ENCODE data around the gene TNNI2. TPM values are rescaled to one million over a fixed set of nuclear protein-coding genes. Genes with fewer than 3 reads are reported as not detected.

Gene TNNI2
- total and polyA plus RNA-seq, 2 donors (not counting 1 experiment from before 2014, with no cell fraction given), result 2.9 to 12.9 TPM

GRCh38 chr11:1846453-1846932, 7.7 kb downstream of the TNNI2 start:
- Histone ChIP-seq H3K9ac (ENCODE audit: low read length) (no peak overlapping the region), H4K20me1 (ENCODE audit: control insufficient read depth, insufficient read depth, low read length, poor library complexity, severe bottlenecking) (no peaks in the 10 kb centered on the region), H3K27ac (ENCODE audit: low read length in 2 of 2) (no peak overlapping the region), H3K4me3 (ENCODE audit: control extremely low read depth in 1 of 5, extremely low read depth in 1 of 5, insufficient read depth in 1 of 5, low read depth in 2 of 5, low read length in 4 of 5) (no peak overlapping the region), H3K79me2 (ENCODE audit: control insufficient read depth, insufficient read depth, low read length) (peaks cover 27% of the 10 kb centered on the region), H2AFZ (ENCODE audit: insufficient read depth, low read depth, low read length, poor library complexity, severe bottlenecking) (no peak overlapping the region), H3K27me3 (replicated peaks in 1 of 4; ENCODE audit: control extremely low read depth in 1 of 4, control insufficient read depth in 3 of 4, insufficient read depth in 4 of 4, low read length in 3 of 4) (no peaks in the 10 kb centered on the region), H3K36me3 (replicated peaks in 1 of 2; ENCODE audit: control extremely low read depth in 1 of 2, control insufficient read depth in 1 of 2, extremely low read depth in 1 of 2, insufficient read depth in 2 of 2, low read length in 1 of 2) (peaks cover 0 to 2% of the 10 kb centered on the region in 2 experiments), H3K9me3 (ENCODE audit: control extremely low read depth in 1 of 3, control insufficient read depth in 2 of 3, insufficient read depth in 1 of 3, low read length in 2 of 3) (no peaks in the 10 kb centered on the region), H3K4me2 (replicated peaks; ENCODE audit: low read depth, low read length, poor library complexity, severe bottlenecking) (peak overlapping the region; percentile 80), H3K4me1 (ENCODE audit: control insufficient read depth in 2 of 2, insufficient read depth in 2 of 2, low read length in 2 of 2) (peaks cover 62 to 84% of the 10 kb centered on the region in 2 donors)
- WGBS (ENCODE audit: insufficient coverage), result 94% methylated on average over 9 of the region's 9 CpGs
- intact Hi-C loops (cut with micrococcal nuclease), result loop anchor here (10.0 kb wide), 1 partner anchor 82 kb away; the partner anchor contains the start of gene CTSD
- DNase-seq (no peak), ATAC-seq (ENCODE audit: low read depth) (no peak)
- POLR2A ChIA-PET, result no interaction called here
- CTCF ChIA-PET, result interaction anchor here (1.0 to 10.2 kb wide), 5 partner anchors 8 to 152 kb away, joined by 3 to 104 read pairs (median 3); partner anchors contain the start of gene TNNI2
- Mint-ChIP-seq H3K27me3 (no peaks in the 10 kb centered on the region), H3K4me1 (peaks cover 81% of the 10 kb centered on the region), H3K27ac (peak overlapping the region; percentile 46), H3K9me3 (ENCODE audit: insufficient read depth) (no peaks in the 10 kb centered on the region), H3K4me3 (no peak overlapping the region)
- no peak for TF ChIP-seq CTCF (IDR thresholded peaks at IDR 0.05)
- TF ChIP-seq EZH2 (IDR thresholded peaks at IDR 0.05; ENCODE audit: borderline replicate concordance, insufficient read depth, low read depth, low read length, poor library complexity, severe bottlenecking), result no peak

DNA sequence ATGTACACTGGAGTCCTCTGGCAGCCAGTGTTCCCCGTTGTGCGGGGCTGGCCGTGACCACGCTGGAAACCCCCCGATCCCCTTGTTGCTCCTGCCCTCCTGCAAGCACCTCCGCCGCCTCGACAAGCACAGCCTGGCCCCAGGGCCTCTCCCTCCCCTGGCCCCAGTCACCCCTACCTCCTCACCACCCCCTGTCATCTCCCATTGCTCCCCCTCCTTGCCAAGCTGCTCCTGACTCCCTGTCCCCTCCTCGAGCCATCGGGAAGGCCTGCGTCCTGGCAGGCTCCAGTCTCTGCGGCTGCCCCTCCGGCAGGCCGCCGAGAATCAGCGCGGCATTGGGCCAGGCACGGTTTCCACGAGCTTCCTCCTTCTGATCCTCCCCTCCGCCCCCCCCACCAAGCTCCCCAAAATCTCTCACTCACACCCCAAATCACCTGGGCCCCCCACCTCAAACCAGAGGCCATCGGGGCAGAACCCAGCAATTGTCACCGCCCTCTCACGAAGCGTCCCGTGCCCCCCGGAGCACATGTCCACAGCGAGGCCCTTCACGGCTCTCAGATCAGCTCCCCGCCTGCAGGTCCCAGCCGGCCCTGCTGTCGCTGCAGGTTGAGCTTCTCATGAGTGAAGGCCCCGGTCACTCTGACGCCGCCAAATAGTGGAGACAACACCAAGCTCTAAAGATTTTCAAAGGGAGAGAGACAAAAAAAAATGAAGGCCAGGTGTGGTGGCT, 8.4 kb downstream of the TNNI2 start:
- intact Hi-C loops (cut with micrococcal nuclease), result loop anchor here (10.0 kb wide), 1 partner anchor 82 kb away; the partner anchor contains the start of gene CTSD
- no peaks in the 10 kb centered on the region for H3K27me3 Mint-ChIP-seq
- Histone ChIP-seq H3K27me3 (replicated peaks in 1 of 4; ENCODE audit: control extremely low read depth in 1 of 4, control insufficient read depth in 3 of 4, insufficient read depth in 4 of 4, low read length in 3 of 4) (no peaks in the 10 kb centered on the region), H3K9me3 (ENCODE audit: control extremely low read depth in 1 of 3, control insufficient read depth in 2 of 3, insufficient read depth in 1 of 3, low read length in 2 of 3) (no peaks in the 10 kb centered on the region), H3K4me1 (ENCODE audit: control insufficient read depth in 2 of 2, insufficient read depth in 2 of 2, low read length in 2 of 2) (peaks cover 69 to 87% of the 10 kb centered on the region in 2 donors), H4K20me1 (ENCODE audit: control insufficient read depth, insufficient read depth, low read length, poor library complexity, severe bottlenecking) (no peaks in the 10 kb centered on the region), H3K36me3 (replicated peaks in 1 of 2; ENCODE audit: control extremely low read depth in 1 of 2, control insufficient read depth in 1 of 2, extremely low read depth in 1 of 2, insufficient read depth in 2 of 2, low read length in 1 of 2) (no peaks in the 10 kb centered on the region), H2AFZ (ENCODE audit: insufficient read depth, low read depth, low read length, poor library complexity, severe bottlenecking) (no peak overlapping the region), H3K9ac (ENCODE audit: low read length) (no peak overlapping the region), H3K4me3 (ENCODE audit: control extremely low read depth in 1 of 5, extremely low read depth in 1 of 5, insufficient read depth in 1 of 5, low read depth in 2 of 5, low read length in 4 of 5) (no peak overlapping the region), H3K4me2 (replicated peaks; ENCODE audit: low read depth, low read length, poor library complexity, severe bottlenecking) (no peak overlapping the region), H3K27ac (ENCODE audit: low read length in 2 of 2) (no peak overlapping the region), H3K79me2 (ENCODE audit: control insufficient read depth, insufficient read depth, low read length) (peaks cover 34% of the 10 kb centered on the region)
- peaks cover 87% of the 10 kb centered on the region for H3K4me1 Mint-ChIP-seq
- TF ChIP-seq CTCF (IDR thresholded peaks at IDR 0.05), result no peak
- no peak for TF ChIP-seq EZH2 (IDR thresholded peaks at IDR 0.05; ENCODE audit: borderline replicate concordance, insufficient read depth, low read depth, low read length, poor library complexity, severe bottlenecking)
- WGBS (ENCODE audit: insufficient coverage), result 96% methylated on average over 34 of the region's 34 CpGs
- DNase-seq, result no peak
- ChIA-PET CTCF (interaction anchor here (1.0 to 10.2 kb wide), 6 partner anchors 8 to 35 kb away, joined by 3 to 104 read pairs (median 5); partner anchors contain the start of gene TNNI2), POLR2A (interaction anchor here (0.6 to 1.0 kb wide), 5 partner anchors 8 to 1580 kb away, joined by 3 to 13 read pairs (median 7); no protein-coding TSS in a partner anchor)
- peak overlapping the region; percentile 15 for H3K4me3 Mint-ChIP-seq
- H3K9me3 Mint-ChIP-seq (ENCODE audit: insufficient read depth), result no peaks in the 10 kb centered on the region
- ATAC-seq (ENCODE audit: low read depth), result no peak
- H3K27ac Mint-ChIP-seq, result peak overlapping the region; percentile 68
